Measurements from ENCODE around the gene GABRD. TPM values are rescaled to one million over a fixed set of nuclear protein-coding genes. Genes with fewer than 3 reads are reported as not detected.

The GABRD gene
- total RNA-seq, 4 donors from 2014 or later, result 0.57 to 5.4 (median 1.8) TPM; not detected in 1

- WGBS, 2 donors, result 51 to 52% methylated on average over 12 to 14 of the region's 14 CpGs
- peaks cover 14 to 73% (median 20%) of the 10 kb centered on the region in 3 donors for H3K4me1 ChIP-seq
- no peak for DNase-seq
Observed at GRCh38 chr1:2049225-2049717, 30.1 kb downstream of the GABRD start.

GRCh38 chr1:2049718-2050431 lies 30.7 kb downstream of the GABRD start, which contains the start of gene PRKCZ:
TSS of gene PRKCZ (plus strand) at chr1:2050411. CDS start at chr1:2050631, 220 bp downstream.
- H3K9me3 ChIP-seq, result no peaks in the 10 kb centered on the region
- H3K27me3 ChIP-seq, result peaks cover 0 to 69% (median 2%) of the 10 kb centered on the region in 4 donors
- peak within 1 kb of the TSS; percentile 66 to 89 (median 74) for H3K4me3 ChIP-seq
- intact Hi-C loops (cut with DNase I), result loop anchor here (5.0 kb wide), 1 partner anchor 88 kb away; no protein-coding TSS in a partner anchor
- no peaks in the 10 kb centered on the region for H3K36me3 ChIP-seq
- WGBS, 2 donors, result 5 to 16% methylated on average over 10 to 30 of the region's 83 CpGs
- H3K4me1 ChIP-seq, result peaks cover 8 to 67% (median 20%) of the 10 kb centered on the region in 3 donors
- peak; percentile 47 for DNase-seq
- TF ChIP-seq, protein P1, sequence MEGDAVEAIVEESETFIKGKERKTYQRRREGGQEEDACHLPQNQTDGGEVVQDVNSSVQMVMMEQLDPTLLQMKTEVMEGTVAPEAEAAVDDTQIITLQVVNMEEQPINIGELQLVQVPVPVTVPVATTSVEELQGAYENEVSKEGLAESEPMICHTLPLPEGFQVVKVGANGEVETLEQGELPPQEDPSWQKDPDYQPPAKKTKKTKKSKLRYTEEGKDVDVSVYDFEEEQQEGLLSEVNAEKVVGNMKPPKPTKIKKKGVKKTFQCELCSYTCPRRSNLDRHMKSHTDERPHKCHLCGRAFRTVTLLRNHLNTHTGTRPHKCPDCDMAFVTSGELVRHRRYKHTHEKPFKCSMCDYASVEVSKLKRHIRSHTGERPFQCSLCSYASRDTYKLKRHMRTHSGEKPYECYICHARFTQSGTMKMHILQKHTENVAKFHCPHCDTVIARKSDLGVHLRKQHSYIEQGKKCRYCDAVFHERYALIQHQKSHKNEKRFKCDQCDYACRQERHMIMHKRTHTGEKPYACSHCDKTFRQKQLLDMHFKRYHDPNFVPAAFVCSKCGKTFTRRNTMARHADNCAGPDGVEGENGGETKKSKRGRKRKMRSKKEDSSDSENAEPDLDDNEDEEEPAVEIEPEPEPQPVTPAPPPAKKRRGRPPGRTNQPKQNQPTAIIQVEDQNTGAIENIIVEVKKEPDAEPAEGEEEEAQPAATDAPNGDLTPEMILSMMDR (IDR thresholded peaks at IDR 0.05), result no peak
- peak in 1 of 4 donors; percentile 40 for TF ChIP-seq POLR2A (IDR thresholded peaks at IDR 0.05)
- peak within 1 kb of the TSS; percentile 71 to 87 (median 82) for H3K27ac ChIP-seq

More at GRCh38 chr1:2049225-2049717, 30.1 kb downstream of the GABRD start:
- H3K4me3 ChIP-seq, result peak overlapping the region; percentile 66 to 89 (median 74)
- no peaks in the 10 kb centered on the region for H3K9me3 ChIP-seq
- H3K27ac ChIP-seq, result peak overlapping the region in 3 of 4 donors; percentile 71 to 87 (median 85)
- intact Hi-C loops (cut with DNase I), result loop anchor here (5.0 kb wide), 1 partner anchor 87 kb away; no protein-coding TSS in a partner anchor
- peaks cover 0 to 74% (median 2%) of the 10 kb centered on the region in 4 donors for H3K27me3 ChIP-seq
- no peaks in the 10 kb centered on the region for H3K36me3 ChIP-seq
- no peak for TF ChIP-seq POLR2A (IDR thresholded peaks at IDR 0.05)
- TF ChIP-seq, protein P1 (IDR thresholded peaks at IDR 0.05), result peak in 4 of 6 experiments; percentile 11 to 57 (median 22)

DNA sequence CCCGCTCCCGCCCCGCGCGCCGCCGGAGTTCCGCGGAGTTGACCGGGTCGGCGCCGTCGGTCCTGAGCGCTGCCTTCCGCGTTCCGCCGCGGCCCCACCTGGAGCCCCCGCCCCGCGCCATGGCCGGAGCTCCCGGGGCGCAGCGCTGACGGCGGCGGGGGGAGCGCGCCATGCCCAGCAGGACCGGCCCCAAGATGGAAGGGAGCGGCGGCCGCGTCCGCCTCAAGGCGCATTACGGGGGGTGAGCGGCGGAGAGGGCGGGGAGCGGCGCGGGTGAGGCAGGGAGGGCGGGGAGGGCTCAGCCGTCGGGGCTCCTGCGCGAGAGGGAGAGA lies 31.3 kb downstream of the GABRD start:
- H3K27ac ChIP-seq, result peak overlapping the region; percentile 57 to 87 (median 82)
- intact Hi-C loops (cut with DNase I), result no loop called here
- peaks cover 0 to 2% (median 0%) of the 10 kb centered on the region in 3 donors for H3K36me3 ChIP-seq
- H3K4me3 ChIP-seq, result peak overlapping the region; percentile 66 to 89 (median 74)
- TF ChIP-seq, protein P1 (IDR thresholded peaks at IDR 0.05), result no peak
- TF ChIP-seq POLR2A (IDR thresholded peaks at IDR 0.05), result no peak
- H3K9me3 ChIP-seq, result no peaks in the 10 kb centered on the region
- DNase-seq, result no peak
- H3K4me1 ChIP-seq, result peaks cover 8 to 62% (median 15%) of the 10 kb centered on the region in 3 donors
- WGBS, 2 donors, result 0% methylated on average over 2 of the region's 51 CpGs; no CpG with 5 or more reads in 1 of the 2 donors
- peaks cover 0 to 66% (median 2%) of the 10 kb centered on the region in 4 donors for H3K27me3 ChIP-seq

DNA sequence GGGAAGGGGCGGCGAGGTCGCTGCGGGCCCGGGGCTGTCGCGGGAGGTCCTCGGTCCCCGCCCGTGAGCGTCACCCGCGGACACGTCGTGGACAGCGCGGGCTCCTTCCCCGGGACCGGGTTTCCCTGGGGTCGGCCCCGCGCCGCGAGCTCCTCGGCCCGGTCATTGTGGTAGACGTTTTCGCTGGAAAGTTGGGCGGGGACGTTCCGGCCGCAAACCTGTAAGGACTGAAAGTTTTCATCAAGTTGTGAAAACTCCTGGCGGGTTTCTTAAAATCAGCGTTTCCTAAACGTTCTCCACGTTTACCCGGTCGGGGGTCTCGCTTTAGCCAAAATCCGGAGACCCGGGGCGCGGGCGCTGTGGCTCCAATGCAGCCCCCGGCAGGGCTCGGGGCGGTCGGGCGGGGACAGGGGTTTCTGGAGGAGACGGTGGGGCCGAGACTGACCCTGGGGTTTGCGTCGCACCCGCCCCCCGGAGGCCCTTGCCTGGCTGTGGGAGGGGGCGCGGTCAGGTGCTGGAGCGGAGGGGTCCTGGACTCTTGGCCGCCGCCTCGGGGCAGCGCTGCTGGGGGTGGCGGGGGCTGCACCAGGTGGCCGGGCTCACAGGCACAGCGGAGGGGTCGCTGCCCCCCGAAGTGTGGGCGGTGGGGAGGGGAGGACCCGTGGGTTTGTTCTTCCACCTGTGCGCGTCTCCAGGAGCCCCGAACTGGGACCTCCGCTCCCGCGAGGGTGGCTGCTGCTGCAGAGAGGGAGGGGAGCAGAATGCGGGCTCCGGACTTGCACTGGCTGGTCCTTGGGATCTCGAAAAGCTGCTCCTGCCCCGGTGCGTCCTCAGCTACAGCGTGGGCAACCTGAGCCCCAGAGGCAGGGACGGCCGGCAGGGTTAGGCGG lies 31.9 kb downstream of the GABRD start:
- DNase-seq, result no peak
- H3K27ac ChIP-seq, result peak overlapping the region; percentile 57 to 87 (median 82)
- 0 to 14% methylated on average over 1 to 14 of the region's 84 CpGs for WGBS, 2 donors
- peaks cover 0 to 8% (median 0%) of the 10 kb centered on the region in 3 donors for H3K36me3 ChIP-seq
- peaks cover 0 to 61% (median 2%) of the 10 kb centered on the region in 4 donors for H3K27me3 ChIP-seq
- H3K4me3 ChIP-seq, result peak overlapping the region; percentile 66 to 89 (median 74)
- H3K9me3 ChIP-seq, result no peaks in the 10 kb centered on the region
- intact Hi-C loops (cut with DNase I), result no loop called here
- peaks cover 8 to 56% (median 8%) of the 10 kb centered on the region in 3 donors for H3K4me1 ChIP-seq
- TF ChIP-seq, protein P1 (IDR thresholded peaks at IDR 0.05), result no peak
- TF ChIP-seq POLR2A (IDR thresholded peaks at IDR 0.05), result no peak

All from esophagus squamous epithelium (tissue), 5 donors.